ENCODE measurements around the gene UGT1A10. TPM values are rescaled to one million over a fixed set of nuclear protein-coding genes. Genes with fewer than 3 reads are reported as not detected.
A peak's percentile ranks its signal among the peaks of the same experiment; 100 is the strongest.

UGT1A10 gene
- total RNA-seq, 1 experiment from 2014 or later: not detected

GRCh38 chr2:233768076-233768475, 131.8 kb downstream of the UGT1A10 start:
- DNase-seq (ENCODE audit: low read depth): no peak

- no peak for DNase-seq (ENCODE audit: low read depth)
Measured at GRCh38 chr2:233769260-233769659, 133.0 kb downstream of the UGT1A10 start.

- DNase-seq (ENCODE audit: low read depth): no peak
Measured at GRCh38 chr2:233772153-233772552, 135.9 kb downstream of the UGT1A10 start.

- no peak for DNase-seq (ENCODE audit: low read depth)
Measured at GRCh38 chr2:233772583-233772982, 136.3 kb downstream of the UGT1A10 start.

- DNase-seq (ENCODE audit: low read depth): no peak
Measured at GRCh38 chr2:233773854-233774253, 137.6 kb downstream of the UGT1A10 start.

GRCh38 chr2:233775414-233775813, 139.2 kb downstream of the UGT1A10 start:
- DNase-seq (ENCODE audit: low read depth): peak; percentile 4

- no peak for DNase-seq (ENCODE audit: low read depth)
Measured at GRCh38 chr2:233778030-233778429, 141.8 kb downstream of the UGT1A10 start, which contains the start of gene MROH2A. TSS of gene MROH2A (plus strand) at chr2:233778330. CDS start at chr2:233779359, 1,029 bp downstream.

GRCh38 chr2:233779722-233780121, 143.5 kb downstream of the UGT1A10 start:
- DNase-seq (ENCODE audit: low read depth): no peak

- no peak for DNase-seq (ENCODE audit: low read depth)
Measured at GRCh38 chr2:233780771-233781170, 144.5 kb downstream of the UGT1A10 start.

- DNase-seq (ENCODE audit: low read depth): no peak
Measured at GRCh38 chr2:233789554-233789953, 153.3 kb downstream of the UGT1A10 start.

- no peak for DNase-seq (ENCODE audit: low read depth)
Measured at GRCh38 chr2:233791151-233791882, 155.1 kb downstream of the UGT1A10 start.

GRCh38 chr2:233791883-233792329, 155.7 kb downstream of the UGT1A10 start:
- no peak for DNase-seq (ENCODE audit: low read depth)

GRCh38 chr2:233792720-233793119, 156.5 kb downstream of the UGT1A10 start:
- DNase-seq (ENCODE audit: low read depth): no peak

- DNase-seq (ENCODE audit: low read depth): no peak
Measured at GRCh38 chr2:233793465-233794127, 157.3 kb downstream of the UGT1A10 start.

GRCh38 chr2:233794128-233794658, 157.9 kb downstream of the UGT1A10 start:
- no peak for DNase-seq (ENCODE audit: low read depth)

GRCh38 chr2:233795735-233796171, 159.5 kb downstream of the UGT1A10 start:
- DNase-seq (ENCODE audit: low read depth): no peak

- DNase-seq (ENCODE audit: low read depth): no peak
Measured at GRCh38 chr2:233796254-233796653, 160.0 kb downstream of the UGT1A10 start.

- DNase-seq (ENCODE audit: low read depth): no peak
Measured at GRCh38 chr2:233798335-233799086, 162.3 kb downstream of the UGT1A10 start.

GRCh38 chr2:233799087-233799665, 162.9 kb downstream of the UGT1A10 start:
- no peak for DNase-seq (ENCODE audit: low read depth)

- DNase-seq (ENCODE audit: low read depth): no peak
Measured at GRCh38 chr2:233799716-233800115, 163.5 kb downstream of the UGT1A10 start.

- DNase-seq (ENCODE audit: low read depth): no peak
Measured at GRCh38 chr2:233800208-233800607, 164.0 kb downstream of the UGT1A10 start.

Data from HT1080 (cell line).